ENCODE measurements around the gene ULK4. TPM values are rescaled to one million over a fixed set of nuclear protein-coding genes. Genes with fewer than 3 reads are reported as not detected.
"Not testable (repeated sequence)": the region's sequence is repeated elsewhere in the genome, so short reads cannot be mapped to it uniquely, and the experiment has no call there.

ULK4 gene
- total RNA-seq, 1 donor from 2014 or later, result 8.4 TPM

- no peak overlapping the region for H3K27ac ChIP-seq (ENCODE audit: low read depth, low read length)
- no peak overlapping the region for H3K4me3 ChIP-seq (ENCODE audit: low read length in 3 of 3)
- no peaks in the 10 kb centered on the region for H3K4me1 ChIP-seq (ENCODE audit: control insufficient read depth in 3 of 3, insufficient read depth in 3 of 3, low read length in 3 of 3)
- H3K27me3 ChIP-seq (ENCODE audit: control insufficient read depth in 3 of 3, insufficient read depth in 3 of 3, low read length in 3 of 3), result no peaks in the 10 kb centered on the region
- no peaks in the 10 kb centered on the region for H3K36me3 ChIP-seq (ENCODE audit: control insufficient read depth in 3 of 3, insufficient read depth in 3 of 3, low read length in 3 of 3)
- no peak overlapping the region for H3K9ac ChIP-seq (ENCODE audit: low read depth in 1 of 3, low read length in 3 of 3)
- no peaks in the 10 kb centered on the region for H3K9me3 ChIP-seq (ENCODE audit: control insufficient read depth in 3 of 3, low read length in 3 of 3)
Measured at GRCh38 chr3:41742121-41742520, 219.8 kb downstream of the ULK4 start.

DNA sequence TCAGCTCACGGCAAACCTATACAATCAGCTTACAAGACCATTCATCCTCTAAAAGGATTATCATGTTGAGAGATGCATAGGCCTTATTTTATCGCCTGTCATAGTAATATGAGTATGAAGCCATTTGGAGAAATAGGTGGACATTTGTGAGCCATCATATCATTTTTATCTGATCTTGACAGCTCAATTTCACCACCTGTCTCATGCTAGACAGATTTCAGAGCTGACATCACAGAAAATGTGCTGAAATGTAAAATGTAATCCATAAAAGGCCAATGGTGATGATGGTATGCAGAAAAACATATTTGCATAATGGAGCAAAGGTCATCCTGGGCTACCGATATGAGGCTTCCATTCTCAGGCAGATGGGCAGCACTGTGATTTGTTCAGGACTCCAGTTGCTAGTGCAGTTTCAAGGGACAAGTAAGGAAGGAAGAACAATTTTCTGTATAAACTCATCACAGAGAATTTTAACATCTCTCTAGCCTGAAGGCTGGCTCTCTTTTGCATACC lies 221.5 kb downstream of the ULK4 start:
- H3K4me3 ChIP-seq (ENCODE audit: low read length in 3 of 3), result no peak overlapping the region
- no peaks in the 10 kb centered on the region for H3K27me3 ChIP-seq (ENCODE audit: control insufficient read depth in 3 of 3, insufficient read depth in 3 of 3, low read length in 3 of 3)
- no peak overlapping the region for H3K9ac ChIP-seq (ENCODE audit: low read depth in 1 of 3, low read length in 3 of 3)
- H3K36me3 ChIP-seq (ENCODE audit: control insufficient read depth in 3 of 3, insufficient read depth in 3 of 3, low read length in 3 of 3), result no peaks in the 10 kb centered on the region
- H3K9me3 ChIP-seq (ENCODE audit: control insufficient read depth in 3 of 3, low read length in 3 of 3), result no peaks in the 10 kb centered on the region
- no peak overlapping the region for H3K27ac ChIP-seq (ENCODE audit: low read depth, low read length)
- H3K4me1 ChIP-seq (ENCODE audit: control insufficient read depth in 3 of 3, insufficient read depth in 3 of 3, low read length in 3 of 3), result no peaks in the 10 kb centered on the region

DNA sequence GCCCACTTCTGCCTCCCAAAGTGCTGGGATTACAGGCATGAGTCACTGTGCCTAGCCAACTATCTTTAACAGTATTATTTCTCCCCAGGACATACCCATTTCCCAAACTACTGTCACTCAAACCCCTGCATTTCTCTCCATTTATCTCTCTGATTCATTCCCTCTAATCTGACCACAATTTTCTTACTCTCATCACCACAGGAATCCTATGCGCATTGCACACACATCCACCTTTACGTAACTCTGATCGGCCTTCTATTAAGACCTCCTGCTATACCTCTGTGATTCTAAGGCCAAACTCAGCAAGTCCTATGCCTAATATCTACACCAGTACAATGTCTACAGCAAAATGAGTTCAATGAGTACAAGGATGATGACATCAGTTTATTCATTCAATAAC lies 235.0 kb downstream of the ULK4 start:
- no peaks in the 10 kb centered on the region for H3K4me1 ChIP-seq (ENCODE audit: control insufficient read depth in 3 of 3, insufficient read depth in 3 of 3, low read length in 3 of 3)
- no peak overlapping the region for H3K4me3 ChIP-seq (ENCODE audit: low read length in 3 of 3)
- H3K9ac ChIP-seq (ENCODE audit: low read depth in 1 of 3, low read length in 3 of 3), result no peak overlapping the region
- no peak overlapping the region for H3K27ac ChIP-seq (ENCODE audit: low read depth, low read length)
- no peaks in the 10 kb centered on the region for H3K27me3 ChIP-seq (ENCODE audit: control insufficient read depth in 3 of 3, insufficient read depth in 3 of 3, low read length in 3 of 3)
- no peaks in the 10 kb centered on the region for H3K9me3 ChIP-seq (ENCODE audit: control insufficient read depth in 3 of 3, low read length in 3 of 3)
- no peaks in the 10 kb centered on the region for H3K36me3 ChIP-seq (ENCODE audit: control insufficient read depth in 3 of 3, insufficient read depth in 3 of 3, low read length in 3 of 3)

DNA sequence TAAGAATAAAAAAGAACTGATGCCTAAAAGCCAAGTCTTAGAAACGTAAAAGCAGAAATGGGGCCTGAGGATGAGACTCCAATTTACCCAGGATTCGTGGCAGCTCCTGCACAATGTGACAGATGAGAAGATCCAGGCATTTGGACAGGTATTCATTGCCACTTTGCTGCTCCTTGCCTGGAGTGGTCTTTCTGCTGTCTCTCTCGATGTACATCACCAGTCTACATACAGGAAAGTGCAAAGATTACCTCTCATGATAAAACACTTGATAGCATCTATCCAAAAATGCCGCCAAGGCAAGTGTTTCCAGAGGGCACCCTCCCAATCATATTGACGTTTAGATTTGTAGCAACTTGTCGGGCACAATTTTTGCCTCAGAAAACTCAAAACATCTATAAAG lies 244.3 kb downstream of the ULK4 start:
- H3K36me3 ChIP-seq (ENCODE audit: control insufficient read depth in 3 of 3, insufficient read depth in 3 of 3, low read length in 3 of 3), result no peaks in the 10 kb centered on the region
- H3K4me1 ChIP-seq (ENCODE audit: control insufficient read depth in 3 of 3, insufficient read depth in 3 of 3, low read length in 3 of 3), result no peaks in the 10 kb centered on the region
- no peak overlapping the region for H3K27ac ChIP-seq (ENCODE audit: low read depth, low read length)
- H3K27me3 ChIP-seq (ENCODE audit: control insufficient read depth in 3 of 3, insufficient read depth in 3 of 3, low read length in 3 of 3), result no peaks in the 10 kb centered on the region
- no peaks in the 10 kb centered on the region for H3K9me3 ChIP-seq (ENCODE audit: control insufficient read depth in 3 of 3, low read length in 3 of 3)
- no peak overlapping the region for H3K4me3 ChIP-seq (ENCODE audit: low read length in 3 of 3)
- H3K9ac ChIP-seq (ENCODE audit: low read depth in 1 of 3, low read length in 3 of 3), result no peak overlapping the region

DNA sequence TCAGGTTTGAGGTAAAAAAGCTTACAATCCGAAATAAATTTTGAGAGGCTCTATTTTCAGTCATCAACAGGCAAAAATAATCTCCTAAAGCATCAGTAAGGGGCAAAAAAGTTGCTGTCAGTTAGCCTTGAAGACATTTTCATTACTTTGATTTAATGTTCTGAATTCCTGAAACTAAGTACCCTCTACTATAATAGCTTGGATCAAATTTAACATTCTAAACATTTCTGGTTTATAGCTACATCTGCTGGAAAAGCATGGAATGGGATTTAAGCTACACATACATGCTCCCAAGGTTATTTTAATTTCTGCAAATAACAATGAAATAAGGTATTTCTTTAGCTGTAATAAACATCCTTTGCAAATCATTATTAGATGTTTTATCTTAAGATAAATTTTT lies 245.4 kb downstream of the ULK4 start:
- H3K9me3 ChIP-seq (ENCODE audit: control insufficient read depth in 3 of 3, low read length in 3 of 3), result no peaks in the 10 kb centered on the region
- no peak overlapping the region for H3K4me3 ChIP-seq (ENCODE audit: low read length in 3 of 3)
- H3K27ac ChIP-seq (ENCODE audit: low read depth, low read length), result no peak overlapping the region
- no peaks in the 10 kb centered on the region for H3K4me1 ChIP-seq (ENCODE audit: control insufficient read depth in 3 of 3, insufficient read depth in 3 of 3, low read length in 3 of 3)
- no peak overlapping the region for H3K9ac ChIP-seq (ENCODE audit: low read depth in 1 of 3, low read length in 3 of 3)
- no peaks in the 10 kb centered on the region for H3K36me3 ChIP-seq (ENCODE audit: control insufficient read depth in 3 of 3, insufficient read depth in 3 of 3, low read length in 3 of 3)
- no peaks in the 10 kb centered on the region for H3K27me3 ChIP-seq (ENCODE audit: control insufficient read depth in 3 of 3, insufficient read depth in 3 of 3, low read length in 3 of 3)

GRCh38 chr3:41715376-41715775 lies 246.5 kb downstream of the ULK4 start:
- no peak overlapping the region for H3K27ac ChIP-seq (ENCODE audit: low read depth, low read length)
- no peaks in the 10 kb centered on the region for H3K9me3 ChIP-seq (ENCODE audit: control insufficient read depth in 3 of 3, low read length in 3 of 3)
- no peak overlapping the region for H3K4me3 ChIP-seq (ENCODE audit: low read length in 3 of 3)
- no peaks in the 10 kb centered on the region for H3K4me1 ChIP-seq (ENCODE audit: control insufficient read depth in 3 of 3, insufficient read depth in 3 of 3, low read length in 3 of 3)
- no peaks in the 10 kb centered on the region for H3K27me3 ChIP-seq (ENCODE audit: control insufficient read depth in 3 of 3, insufficient read depth in 3 of 3, low read length in 3 of 3)
- H3K9ac ChIP-seq (ENCODE audit: low read depth in 1 of 3, low read length in 3 of 3), result no peak overlapping the region
- no peaks in the 10 kb centered on the region for H3K36me3 ChIP-seq (ENCODE audit: control insufficient read depth in 3 of 3, insufficient read depth in 3 of 3, low read length in 3 of 3)

DNA sequence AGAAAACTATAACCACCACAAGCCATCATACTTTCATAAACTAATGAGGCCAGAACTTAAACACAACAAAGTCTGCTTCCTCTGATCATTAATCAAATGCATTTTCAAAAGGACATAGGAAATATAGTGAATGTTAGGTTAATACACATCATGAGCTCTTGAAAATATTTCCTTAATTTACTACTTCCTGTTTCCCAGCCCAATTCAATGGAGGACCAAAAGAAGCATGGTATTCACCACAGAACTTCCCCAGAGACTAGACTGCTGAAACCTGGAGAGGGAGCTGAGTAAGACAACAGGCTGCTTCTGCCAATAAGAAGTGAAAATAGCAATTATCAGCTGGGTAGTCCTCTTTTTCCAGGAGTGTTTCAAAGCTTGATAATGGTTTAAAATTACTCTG lies 250.3 kb downstream of the ULK4 start:
- Histone ChIP-seq H3K36me3 (ENCODE audit: control insufficient read depth in 3 of 3, insufficient read depth in 3 of 3, low read length in 3 of 3) (no peaks in the 10 kb centered on the region), H3K4me1 (ENCODE audit: control insufficient read depth in 3 of 3, insufficient read depth in 3 of 3, low read length in 3 of 3) (no peaks in the 10 kb centered on the region), H3K4me3 (ENCODE audit: low read length in 3 of 3) (no peak overlapping the region), H3K27me3 (ENCODE audit: control insufficient read depth in 3 of 3, insufficient read depth in 3 of 3, low read length in 3 of 3) (no peaks in the 10 kb centered on the region), H3K9ac (ENCODE audit: low read depth in 1 of 3, low read length in 3 of 3) (no peak overlapping the region), H3K27ac (ENCODE audit: low read depth, low read length) (no peak overlapping the region), H3K9me3 (ENCODE audit: control insufficient read depth in 3 of 3, low read length in 3 of 3) (no peaks in the 10 kb centered on the region)

- Histone ChIP-seq H3K27ac (ENCODE audit: low read depth, low read length) (no peak overlapping the region), H3K4me3 (ENCODE audit: low read length in 3 of 3) (no peak overlapping the region), H3K9ac (ENCODE audit: low read depth in 1 of 3, low read length in 3 of 3) (no peak overlapping the region), H3K27me3 (ENCODE audit: control insufficient read depth in 3 of 3, insufficient read depth in 3 of 3, low read length in 3 of 3) (no peaks in the 10 kb centered on the region), H3K4me1 (ENCODE audit: control insufficient read depth in 3 of 3, insufficient read depth in 3 of 3, low read length in 3 of 3) (no peaks in the 10 kb centered on the region), H3K36me3 (ENCODE audit: control insufficient read depth in 3 of 3, insufficient read depth in 3 of 3, low read length in 3 of 3) (no peaks in the 10 kb centered on the region), H3K9me3 (ENCODE audit: control insufficient read depth in 3 of 3, low read length in 3 of 3) (no peaks in the 10 kb centered on the region)
Measured at GRCh38 chr3:41710646-41711388, 251.1 kb downstream of the ULK4 start.

GRCh38 chr3:41709213-41709612 lies 252.7 kb downstream of the ULK4 start:
- not testable (repeated sequence) for H3K9ac ChIP-seq (ENCODE audit: low read depth in 1 of 3, low read length in 3 of 3); H3K9me3 ChIP-seq (ENCODE audit: control insufficient read depth in 3 of 3, low read length in 3 of 3); H3K4me3 ChIP-seq (ENCODE audit: low read length in 3 of 3); H3K27ac ChIP-seq (ENCODE audit: low read depth, low read length); H3K36me3 ChIP-seq (ENCODE audit: control insufficient read depth in 3 of 3, insufficient read depth in 3 of 3, low read length in 3 of 3); H3K27me3 ChIP-seq (ENCODE audit: control insufficient read depth in 3 of 3, insufficient read depth in 3 of 3, low read length in 3 of 3); H3K4me1 ChIP-seq (ENCODE audit: control insufficient read depth in 3 of 3, insufficient read depth in 3 of 3, low read length in 3 of 3)

DNA sequence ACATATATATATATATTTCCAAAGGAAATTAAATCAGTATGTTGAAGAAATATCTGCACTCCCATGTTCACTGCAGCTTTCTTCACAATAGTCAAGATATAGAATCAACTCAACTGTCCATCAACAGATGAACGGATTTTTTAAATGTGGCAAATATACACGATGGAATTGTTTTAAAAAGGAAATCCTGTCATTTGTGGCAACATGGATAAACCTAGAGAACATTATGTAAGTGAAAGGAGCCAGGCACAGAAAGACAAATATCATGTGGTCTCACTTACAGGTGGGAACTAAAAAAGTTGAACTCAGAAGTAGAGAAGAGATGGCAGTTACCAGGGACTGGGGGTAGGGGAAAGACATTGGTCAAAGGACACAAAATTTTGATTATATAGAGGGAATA lies 253.7 kb downstream of the ULK4 start:
- no peaks in the 10 kb centered on the region for H3K9me3 ChIP-seq (ENCODE audit: control insufficient read depth in 3 of 3, low read length in 3 of 3)
- H3K36me3 ChIP-seq (ENCODE audit: control insufficient read depth in 3 of 3, insufficient read depth in 3 of 3, low read length in 3 of 3), result no peaks in the 10 kb centered on the region
- H3K27ac ChIP-seq (ENCODE audit: low read depth, low read length), result no peak overlapping the region
- H3K9ac ChIP-seq (ENCODE audit: low read depth in 1 of 3, low read length in 3 of 3), result no peak overlapping the region
- no peak overlapping the region for H3K4me3 ChIP-seq (ENCODE audit: low read length in 3 of 3)
- H3K27me3 ChIP-seq (ENCODE audit: control insufficient read depth in 3 of 3, insufficient read depth in 3 of 3, low read length in 3 of 3), result no peaks in the 10 kb centered on the region
- H3K4me1 ChIP-seq (ENCODE audit: control insufficient read depth in 3 of 3, insufficient read depth in 3 of 3, low read length in 3 of 3), result no peaks in the 10 kb centered on the region
